ENCODE results near the gene ACAD10. TPM values are rescaled to one million over a fixed set of nuclear protein-coding genes. Genes with fewer than 3 reads are reported as not detected.

Gene ACAD10
- total RNA-seq, 1 donor from 2014 or later: 49.9 TPM

DNA sequence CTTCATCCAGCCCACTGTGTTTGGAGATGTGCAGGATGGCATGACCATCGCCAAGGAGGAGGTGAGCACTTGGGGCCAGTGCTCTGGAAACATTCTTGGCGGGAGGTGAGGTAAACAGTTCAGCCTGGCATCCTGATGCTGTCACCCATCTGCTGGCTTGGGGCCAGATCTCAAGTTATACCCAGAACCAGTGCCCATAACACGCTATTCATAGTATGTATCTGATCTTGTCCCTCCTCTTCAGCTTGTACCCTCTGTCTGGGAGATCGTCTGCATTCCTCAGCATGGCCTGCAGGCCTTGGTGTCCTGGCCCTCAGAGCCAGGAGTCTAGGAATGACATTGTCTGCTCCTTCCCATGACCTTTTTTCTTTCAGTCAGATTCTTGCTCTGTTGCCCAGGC lies 112.3 kb downstream of the ACAD10 start:
- Mint-ChIP-seq H3K27me3 (no peaks in the 10 kb centered on the region), H3K27ac (no peak overlapping the region), H3K4me1 (ENCODE audit: unreplicated experiment) (no peaks in the 10 kb centered on the region), H3K9me3 (no peaks in the 10 kb centered on the region), H3K4me3 (no peak overlapping the region), H3K36me3 (peaks cover 4% of the 10 kb centered on the region)
- no peak for DNase-seq (ENCODE audit: extremely low spot score, unreplicated experiment)
- TF ChIP-seq, protein P1, sequence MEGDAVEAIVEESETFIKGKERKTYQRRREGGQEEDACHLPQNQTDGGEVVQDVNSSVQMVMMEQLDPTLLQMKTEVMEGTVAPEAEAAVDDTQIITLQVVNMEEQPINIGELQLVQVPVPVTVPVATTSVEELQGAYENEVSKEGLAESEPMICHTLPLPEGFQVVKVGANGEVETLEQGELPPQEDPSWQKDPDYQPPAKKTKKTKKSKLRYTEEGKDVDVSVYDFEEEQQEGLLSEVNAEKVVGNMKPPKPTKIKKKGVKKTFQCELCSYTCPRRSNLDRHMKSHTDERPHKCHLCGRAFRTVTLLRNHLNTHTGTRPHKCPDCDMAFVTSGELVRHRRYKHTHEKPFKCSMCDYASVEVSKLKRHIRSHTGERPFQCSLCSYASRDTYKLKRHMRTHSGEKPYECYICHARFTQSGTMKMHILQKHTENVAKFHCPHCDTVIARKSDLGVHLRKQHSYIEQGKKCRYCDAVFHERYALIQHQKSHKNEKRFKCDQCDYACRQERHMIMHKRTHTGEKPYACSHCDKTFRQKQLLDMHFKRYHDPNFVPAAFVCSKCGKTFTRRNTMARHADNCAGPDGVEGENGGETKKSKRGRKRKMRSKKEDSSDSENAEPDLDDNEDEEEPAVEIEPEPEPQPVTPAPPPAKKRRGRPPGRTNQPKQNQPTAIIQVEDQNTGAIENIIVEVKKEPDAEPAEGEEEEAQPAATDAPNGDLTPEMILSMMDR (conservative IDR thresholded peaks at IDR 0.05): no peak

DNA sequence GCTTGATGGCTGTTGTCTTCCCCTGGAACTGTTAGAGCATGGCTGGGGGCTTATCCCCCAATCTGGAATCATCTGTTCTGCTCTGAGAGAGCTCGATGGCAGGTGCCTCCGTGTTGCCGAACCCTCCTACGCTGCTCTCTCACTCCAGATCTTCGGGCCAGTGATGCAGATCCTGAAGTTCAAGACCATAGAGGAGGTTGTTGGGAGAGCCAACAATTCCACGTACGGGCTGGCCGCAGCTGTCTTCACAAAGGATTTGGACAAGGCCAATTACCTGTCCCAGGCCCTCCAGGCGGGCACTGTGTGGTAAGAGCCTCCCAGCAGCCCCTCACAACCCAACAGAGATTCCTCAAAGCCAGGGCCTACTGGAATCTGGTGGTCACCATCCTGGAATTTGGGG lies 113.9 kb downstream of the ACAD10 start:
- peaks cover 4% of the 10 kb centered on the region for H3K36me3 Mint-ChIP-seq
- no peaks in the 10 kb centered on the region for H3K9me3 Mint-ChIP-seq
- no peaks in the 10 kb centered on the region for H3K27me3 Mint-ChIP-seq
- DNase-seq (ENCODE audit: extremely low spot score, unreplicated experiment): no peak
- no peaks in the 10 kb centered on the region for H3K4me1 Mint-ChIP-seq (ENCODE audit: unreplicated experiment)
- no peak overlapping the region for H3K4me3 Mint-ChIP-seq
- H3K27ac Mint-ChIP-seq: no peak overlapping the region
- TF ChIP-seq, protein P1 (conservative IDR thresholded peaks at IDR 0.05): no peak

DNA sequence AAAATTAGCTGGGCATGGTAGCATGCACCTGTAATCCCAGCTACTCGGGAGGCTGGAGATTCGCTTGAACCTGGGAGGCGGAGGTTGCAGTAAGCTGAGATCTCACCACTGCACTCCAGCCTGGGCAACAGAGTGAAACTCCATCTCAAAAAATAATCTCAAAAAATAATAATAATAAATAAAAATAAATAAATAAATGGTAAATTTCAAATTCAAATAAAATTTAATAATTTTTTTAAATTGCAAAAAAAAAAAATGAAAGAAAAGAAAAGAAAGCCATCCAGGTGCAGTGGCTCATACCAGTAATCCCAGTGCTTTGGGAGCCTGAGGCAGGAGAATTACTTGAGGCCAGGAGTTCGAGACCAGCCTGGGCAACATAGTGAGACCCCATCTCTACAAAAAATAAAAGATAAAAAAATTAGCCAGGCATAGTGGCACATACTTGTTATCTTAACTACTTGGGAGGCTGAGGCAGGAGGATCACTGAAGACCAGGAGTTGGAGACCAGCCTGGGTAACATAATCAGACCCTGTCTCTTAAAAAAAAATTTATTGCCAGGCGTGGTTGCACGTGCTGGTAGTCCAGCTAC lies 117.3 kb downstream of the ACAD10 start:
- TF ChIP-seq, protein P1 (conservative IDR thresholded peaks at IDR 0.05): no peak
- Mint-ChIP-seq H3K36me3 (peaks cover 8% of the 10 kb centered on the region), H3K4me1 (ENCODE audit: unreplicated experiment) (no peaks in the 10 kb centered on the region), H3K27me3 (no peaks in the 10 kb centered on the region), H3K27ac (no peak overlapping the region), H3K9me3 (no peaks in the 10 kb centered on the region), H3K4me3 (no peak overlapping the region)
- no peak for DNase-seq (ENCODE audit: extremely low spot score, unreplicated experiment)

DNA sequence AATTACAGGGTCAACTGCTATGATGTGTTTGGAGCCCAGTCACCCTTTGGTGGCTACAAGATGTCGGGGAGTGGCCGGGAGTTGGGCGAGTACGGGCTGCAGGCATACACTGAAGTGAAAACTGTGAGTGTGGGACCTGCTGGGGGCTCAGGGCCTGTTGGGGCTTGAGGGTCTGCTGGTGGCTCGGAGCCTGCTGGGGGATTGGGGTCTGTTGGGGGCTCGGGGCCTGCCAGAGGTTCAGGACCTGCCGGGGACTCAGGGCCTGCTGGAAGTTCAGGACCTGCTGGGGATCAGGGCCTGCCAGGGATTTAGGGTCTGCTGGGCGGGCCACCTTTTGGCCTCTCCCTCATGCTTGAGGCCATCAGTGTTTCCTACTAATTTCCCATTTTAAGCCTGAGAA lies 118.0 kb downstream of the ACAD10 start:
- Mint-ChIP-seq H3K27ac (no peak overlapping the region), H3K4me1 (ENCODE audit: unreplicated experiment) (no peaks in the 10 kb centered on the region)

DNA sequence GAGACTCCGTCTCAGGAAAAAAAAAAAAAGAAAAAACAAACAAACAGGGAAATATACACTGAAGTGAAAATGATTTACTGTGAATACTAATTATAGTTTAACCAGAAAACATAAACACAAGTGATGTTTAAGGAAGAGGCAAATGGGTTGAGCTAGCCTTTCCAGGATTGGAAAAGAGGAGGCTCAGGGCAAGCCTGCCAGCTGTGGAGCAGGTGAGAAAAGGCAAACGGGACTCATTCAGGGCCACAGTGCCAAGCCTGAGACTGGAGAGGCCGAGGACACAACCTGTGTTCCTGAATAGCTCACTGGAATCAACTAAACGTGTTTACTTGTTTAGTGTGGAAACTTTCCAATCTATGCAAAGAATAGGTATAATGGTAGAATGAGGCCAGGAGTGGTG lies 120.5 kb downstream of the ACAD10 start:
- Mint-ChIP-seq H3K4me3 (no peak overlapping the region), H3K9me3 (no peaks in the 10 kb centered on the region), H3K27ac (no peak overlapping the region), H3K4me1 (ENCODE audit: unreplicated experiment) (no peaks in the 10 kb centered on the region), H3K27me3 (no peaks in the 10 kb centered on the region), H3K36me3 (peaks cover 4% of the 10 kb centered on the region)
- no peak for DNase-seq (ENCODE audit: extremely low spot score, unreplicated experiment)
- TF ChIP-seq, protein P1 (conservative IDR thresholded peaks at IDR 0.05): no peak

More for the DNA sequence above, 118.0 kb downstream of the ACAD10 start:
- peaks cover 8% of the 10 kb centered on the region for H3K36me3 Mint-ChIP-seq
- TF ChIP-seq, protein P1 (conservative IDR thresholded peaks at IDR 0.05): no peak
- H3K27me3 Mint-ChIP-seq: no peaks in the 10 kb centered on the region
- DNase-seq (ENCODE audit: extremely low spot score, unreplicated experiment): no peak
- H3K9me3 Mint-ChIP-seq: no peaks in the 10 kb centered on the region
- no peak overlapping the region for H3K4me3 Mint-ChIP-seq

Small RNAs within 50 kb of the gene (microRNA-seq; reads per million reads assigned to microRNA genes)
- not detected for gene MIR6761

Other genes with a start within 250 kb of the ACAD10 start
- 63.4 and 80.9 TPM in 2 replicates for gene ATXN2, start 86.7 kb upstream of the ACAD10 start, total RNA-seq (ENCODE audit: low replicate concordance)
- 20.9 and 23.9 TPM in 2 replicates for gene BRAP, start 97 bp upstream of the ACAD10 start, total RNA-seq (ENCODE audit: low replicate concordance)
- 29.0 and 59.5 TPM in 2 replicates for gene ALDH2, start 80.9 kb downstream of the ACAD10 start, total RNA-seq (ENCODE audit: low replicate concordance)
- gene MAPKAPK5, start 156.2 kb downstream of the ACAD10 start, total RNA-seq (ENCODE audit: low replicate concordance): 54.1 and 61.4 TPM in 2 replicates